NB4 (cell line): ENCODE measurements around the gene SUPT20HL1.
"Not testable (repeated sequence)": the region's sequence is repeated elsewhere in the genome, so short reads cannot be mapped to it uniquely, and the experiment has no call there.

ENCODE experiments used
- DNase-seq: peaks from one replicate; pipeline ENCODE4 v3.0.0; 2010; ENCODE audit warnings: low read depth
- H3K4me3 ChIP-seq: one replicate; pipeline ENCODE4 v1.5.1; 2011; ENCODE audit warnings: mild to moderate bottlenecking, low read depth, low read length, moderate library complexity
- MYC ChIP-seq: IDR thresholded peaks from 2 replicates; pipeline ENCODE4 v1.6.1; 2011; ENCODE audit warnings: low read depth, low read length
- POLR2A ChIP-seq: IDR thresholded peaks from 2 replicates; pipeline ENCODE4 v1.6.1; 2011; ENCODE audit warnings: mild to moderate bottlenecking; ENCODE audit not compliant: insufficient read length; ENCODE audit errors: extremely low read depth
- TF ChIP-seq, protein P1 (sequence below): IDR thresholded peaks from 2 replicates; pipeline ENCODE4 v1.6.1; 2011; ENCODE audit warnings: low read depth, low read length
- TF ChIP-seq, protein P2 (sequence below): IDR thresholded peaks from one replicate; pipeline ENCODE4 v1.5.1; 2012; ENCODE audit warnings: low read depth, low read length

SUPT20HL1 gene

DNA sequence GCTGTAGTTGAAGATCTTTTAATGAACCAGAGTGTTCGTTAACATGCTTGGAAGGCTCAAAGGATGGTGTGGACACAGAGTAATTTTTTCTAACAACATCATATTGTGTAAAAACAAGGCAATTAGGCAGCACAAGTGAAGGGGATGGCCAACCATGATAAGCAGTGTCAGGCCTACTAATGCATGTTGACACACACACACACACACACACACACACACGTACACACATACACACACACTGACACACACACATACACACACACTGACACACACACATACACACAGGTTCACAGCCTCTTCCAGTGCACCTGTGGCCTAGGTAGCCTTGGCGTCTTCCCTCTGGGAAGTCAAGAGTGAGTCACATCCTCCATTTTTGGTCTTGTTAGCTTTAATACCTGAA is at the start of gene SUPT20HL1:
SUPT20HL1 (plus strand) TSS at position 368 of the 400 bp plus-strand sequence. CDS start 2,122 bp downstream, outside the sequence.
- DNase-seq = no peak
- H3K4me3 ChIP-seq = no peak within 1 kb of the TSS
- TF ChIP-seq, protein P1, sequence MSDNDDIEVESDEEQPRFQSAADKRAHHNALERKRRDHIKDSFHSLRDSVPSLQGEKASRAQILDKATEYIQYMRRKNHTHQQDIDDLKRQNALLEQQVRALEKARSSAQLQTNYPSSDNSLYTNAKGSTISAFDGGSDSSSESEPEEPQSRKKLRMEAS = no peak
- TF ChIP-seq, protein P2, sequence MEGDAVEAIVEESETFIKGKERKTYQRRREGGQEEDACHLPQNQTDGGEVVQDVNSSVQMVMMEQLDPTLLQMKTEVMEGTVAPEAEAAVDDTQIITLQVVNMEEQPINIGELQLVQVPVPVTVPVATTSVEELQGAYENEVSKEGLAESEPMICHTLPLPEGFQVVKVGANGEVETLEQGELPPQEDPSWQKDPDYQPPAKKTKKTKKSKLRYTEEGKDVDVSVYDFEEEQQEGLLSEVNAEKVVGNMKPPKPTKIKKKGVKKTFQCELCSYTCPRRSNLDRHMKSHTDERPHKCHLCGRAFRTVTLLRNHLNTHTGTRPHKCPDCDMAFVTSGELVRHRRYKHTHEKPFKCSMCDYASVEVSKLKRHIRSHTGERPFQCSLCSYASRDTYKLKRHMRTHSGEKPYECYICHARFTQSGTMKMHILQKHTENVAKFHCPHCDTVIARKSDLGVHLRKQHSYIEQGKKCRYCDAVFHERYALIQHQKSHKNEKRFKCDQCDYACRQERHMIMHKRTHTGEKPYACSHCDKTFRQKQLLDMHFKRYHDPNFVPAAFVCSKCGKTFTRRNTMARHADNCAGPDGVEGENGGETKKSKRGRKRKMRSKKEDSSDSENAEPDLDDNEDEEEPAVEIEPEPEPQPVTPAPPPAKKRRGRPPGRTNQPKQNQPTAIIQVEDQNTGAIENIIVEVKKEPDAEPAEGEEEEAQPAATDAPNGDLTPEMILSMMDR = no peak
- TF ChIP-seq POLR2A (no peak), MYC (no peak)

DNA sequence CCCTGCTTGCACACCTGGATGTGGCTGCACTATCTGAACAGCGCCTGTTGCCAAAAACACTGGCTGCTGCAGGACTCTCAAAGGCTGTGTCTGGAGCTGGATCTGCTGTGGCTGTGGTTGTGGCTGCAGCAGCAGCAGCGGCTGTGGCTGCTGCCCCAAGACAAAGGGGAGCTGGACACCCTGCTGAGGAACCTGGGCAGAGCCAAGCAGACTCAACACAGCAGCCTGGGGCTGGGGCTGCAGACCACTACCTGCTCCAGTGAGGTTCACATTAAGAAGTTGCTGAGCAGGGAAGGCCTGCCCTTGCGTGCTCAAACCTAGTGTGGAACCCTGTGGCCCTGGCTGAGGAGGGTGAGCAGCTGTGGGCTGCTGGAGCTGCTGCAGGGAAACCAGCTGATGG is 49.5 kb upstream of the SUPT20HL1 start:
- not testable (repeated sequence) for H3K4me3 ChIP-seq

DNA sequence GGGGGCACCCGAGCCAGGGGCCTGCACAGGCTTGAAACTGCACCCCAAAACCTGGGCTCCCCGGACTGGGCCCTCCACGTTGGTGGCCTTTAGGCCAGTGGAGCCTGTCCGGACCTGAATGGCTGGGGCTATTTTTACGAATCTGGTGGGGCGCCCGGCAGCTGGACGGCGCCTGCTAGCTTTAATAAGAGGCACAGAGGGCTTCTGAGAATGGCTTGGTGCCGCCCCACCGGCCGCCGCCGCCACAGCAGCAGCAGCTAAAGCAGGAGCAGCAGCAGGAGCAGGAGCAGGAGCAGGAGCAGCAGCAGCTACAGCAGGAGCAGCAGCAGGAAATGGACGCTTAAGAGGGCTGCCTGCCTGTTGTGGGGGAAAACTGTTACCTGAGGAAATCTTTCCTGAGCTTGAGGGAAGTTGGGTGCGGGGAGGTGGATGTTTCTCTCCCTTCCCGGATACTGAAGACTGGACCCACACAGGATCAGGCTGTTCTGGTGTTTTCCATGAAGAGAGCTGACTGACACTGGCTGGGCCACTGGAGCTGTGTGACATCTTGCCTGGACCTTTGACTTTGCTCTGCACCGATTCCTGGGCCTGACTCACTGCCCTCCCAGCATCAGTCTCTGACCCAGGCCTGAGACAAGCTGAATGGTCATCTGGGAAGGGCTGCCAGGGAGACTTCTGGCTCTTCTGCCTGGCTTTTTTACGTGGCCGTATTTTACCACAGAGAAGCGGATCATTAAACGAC is 48.8 kb upstream of the SUPT20HL1 start:
- H3K4me3 ChIP-seq, DNase-seq: not testable (repeated sequence)

More for the DNA sequence above, 49.5 kb upstream of the SUPT20HL1 start:
- DNase-seq = not testable (repeated sequence)

DNA sequence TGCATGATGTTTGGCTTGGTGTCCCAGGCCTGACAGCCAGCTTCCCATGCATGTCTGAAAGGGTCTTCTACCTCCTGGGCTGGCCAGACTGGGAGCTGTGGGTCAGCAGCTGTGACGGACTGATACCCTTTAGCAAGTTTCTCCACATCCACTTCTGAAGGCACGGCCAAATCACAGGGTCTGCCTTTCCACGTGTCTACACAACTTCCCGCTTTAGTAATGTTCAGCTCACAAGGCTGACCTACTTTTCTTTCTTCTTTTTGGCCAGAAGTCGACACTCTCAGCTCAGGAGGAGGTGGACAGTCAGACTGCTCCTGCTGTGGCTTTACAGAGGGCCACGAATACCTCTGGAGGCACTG is 48.2 kb upstream of the SUPT20HL1 start:
- H3K4me3 ChIP-seq, DNase-seq: not testable (repeated sequence)

DNA sequence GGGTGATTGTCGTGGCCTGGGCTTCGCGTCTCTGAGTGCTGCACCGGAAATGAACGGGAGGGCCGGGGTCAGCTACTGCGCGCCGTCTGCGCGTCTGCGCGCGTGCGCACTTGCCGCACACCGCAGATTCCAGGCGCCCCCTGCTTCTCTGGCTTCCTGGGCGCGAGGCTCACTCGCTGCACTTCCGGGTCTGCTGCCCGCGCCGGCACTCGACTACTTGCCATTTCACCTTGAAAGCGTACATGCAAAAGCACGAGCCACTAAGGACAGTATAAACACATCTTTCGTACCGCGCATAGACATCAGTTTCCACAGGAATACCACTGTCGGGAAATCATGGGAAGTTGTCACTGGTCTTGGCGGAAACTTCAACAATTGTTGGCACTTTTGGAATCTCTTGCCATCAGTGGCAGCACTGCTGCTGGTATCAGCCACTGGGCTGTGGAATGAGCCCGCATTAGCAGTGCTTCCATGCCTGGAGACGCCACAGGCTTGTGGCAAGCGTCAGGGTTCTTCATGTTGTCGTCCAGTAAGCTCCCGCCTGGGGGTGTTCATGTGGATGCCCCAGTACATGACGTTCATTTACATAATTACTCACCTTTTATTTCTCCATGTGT is 46.3 kb upstream of the SUPT20HL1 start, which contains the start of gene SUPT20HL2:
SUPT20HL2 (minus strand) TSS at position 51 of the 617 bp plus-strand sequence. CDS start 754 bp downstream, outside the sequence.
- TF ChIP-seq POLR2A (no peak), MYC (no peak)
- TF ChIP-seq, protein P2 = no peak
- TF ChIP-seq, protein P1 = no peak
- H3K4me3 ChIP-seq = no peak within 1 kb of the TSS
- no peak for DNase-seq

DNA sequence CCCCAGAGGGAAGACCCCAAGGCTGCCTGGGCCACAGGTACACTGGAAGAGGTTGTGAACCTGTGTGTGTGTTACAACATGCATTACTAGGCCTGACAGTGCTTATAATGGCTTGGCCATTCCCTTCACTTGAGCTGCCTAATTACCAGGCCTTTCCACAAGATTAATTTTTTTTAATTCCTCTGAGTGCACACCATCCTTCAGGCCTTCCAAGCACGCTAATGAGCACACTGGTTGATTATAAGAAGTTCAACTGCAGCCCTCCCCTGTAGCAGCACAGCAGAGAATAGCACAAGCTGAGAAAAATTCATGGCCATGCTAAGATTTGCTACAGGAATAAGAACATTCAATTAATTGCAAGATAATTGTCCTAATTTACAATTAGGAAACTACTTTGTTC is 44.3 kb upstream of the SUPT20HL1 start:
- no peak overlapping the region for H3K4me3 ChIP-seq
- no peak for DNase-seq
- TF ChIP-seq POLR2A = no peak
- TF ChIP-seq MYC = no peak
- TF ChIP-seq, protein P1 = no peak
- TF ChIP-seq, protein P2 = no peak

DNA sequence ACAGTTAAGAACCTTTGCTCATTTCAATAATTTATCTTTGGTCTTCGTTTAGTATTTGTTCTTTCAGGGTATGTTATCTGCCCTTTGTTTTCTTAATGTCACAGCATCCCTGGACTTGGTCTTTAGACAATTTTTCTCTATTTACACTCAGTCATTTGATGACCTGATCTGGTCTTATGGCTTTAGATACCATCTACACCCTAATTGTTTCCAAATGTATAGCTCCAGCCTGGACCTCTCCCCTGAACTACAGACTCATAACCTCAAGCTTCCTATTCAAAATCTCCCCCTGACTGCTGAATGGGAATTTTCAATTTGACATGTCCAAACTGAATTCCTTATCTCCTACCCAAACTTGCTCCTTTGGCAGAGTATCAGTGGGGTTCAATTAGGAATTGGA is 42.9 kb upstream of the SUPT20HL1 start:
- TF ChIP-seq, protein P1 = no peak
- TF ChIP-seq MYC (no peak), POLR2A (no peak)
- TF ChIP-seq, protein P2 = no peak
- H3K4me3 ChIP-seq = no peak overlapping the region
- DNase-seq = no peak
